ENCODE data around the gene TNS2.

The TNS2 gene

GRCh38 chr12:53053218-53054111 is 3.6 kb downstream of the TNS2 start (continued):
- TF ChIP-seq HOXD13 (CRISPR knock-in tag; IDR thresholded peaks at IDR 0.05; ENCODE audit: borderline replicate concordance), result no peak
- no peak for TF ChIP-seq ZBTB6 (tag by site-specific recombination; IDR thresholded peaks at IDR 0.05)
- TF ChIP-seq YY2 (tag by site-specific recombination; IDR thresholded peaks at IDR 0.05), result no peak
- TF ChIP-seq ZNF398 (tag by site-specific recombination; IDR thresholded peaks at IDR 0.05), result peak; percentile 8; the same call in 1 of the 2 replicates
- peak; percentile 35; the same call in 1 of the 2 replicates for TF ChIP-seq KLF8 (tag by site-specific recombination; IDR thresholded peaks at IDR 0.05)
- TF ChIP-seq ZNF610 (tag by site-specific recombination; IDR thresholded peaks at IDR 0.05; ENCODE audit: borderline replicate concordance), result no peak
- no peak for TF ChIP-seq SETDB1 (IDR thresholded peaks at IDR 0.05; ENCODE audit: insufficient read length, low read length)
- TF ChIP-seq ZNF707 (tag by site-specific recombination; IDR thresholded peaks at IDR 0.05), result no peak
- TF ChIP-seq ZBTB44 (tag by site-specific recombination; IDR thresholded peaks at IDR 0.05), result no peak
- TF ChIP-seq ZNF768 (tag by site-specific recombination; IDR thresholded peaks at IDR 0.05), result no peak
- TF ChIP-seq ZNF623 (tag by site-specific recombination; IDR thresholded peaks at IDR 0.05), result no peak
- TF ChIP-seq ZSCAN16 (tag by site-specific recombination; IDR thresholded peaks at IDR 0.05), result no peak
- TF ChIP-seq TCF7L2 (IDR thresholded peaks at IDR 0.05; ENCODE audit: borderline replicate concordance, low read depth, low read length), result no peak
- TF ChIP-seq ZNF214 (tag by site-specific recombination; IDR thresholded peaks at IDR 0.05; ENCODE audit: borderline replicate concordance), result no peak
- TF ChIP-seq TRIM28 (IDR thresholded peaks at IDR 0.05; ENCODE audit: borderline replicate concordance, low read length), result no peak
- TF ChIP-seq ZNF26 (tag by site-specific recombination; IDR thresholded peaks at IDR 0.05), result no peak
- TF ChIP-seq ZNF423 (tag by site-specific recombination; IDR thresholded peaks at IDR 0.05), result no peak
- no peak for TF ChIP-seq KLF10 (tag by site-specific recombination; IDR thresholded peaks at IDR 0.05)
- peak; percentile 8; the same call in 1 of the 2 replicates for TF ChIP-seq ZBTB10 (tag by site-specific recombination; IDR thresholded peaks at IDR 0.05)
- no peak for TF ChIP-seq ZNF132 (tag by site-specific recombination; IDR thresholded peaks at IDR 0.05; ENCODE audit: borderline replicate concordance)
- TF ChIP-seq ZNF501 (tag by site-specific recombination; IDR thresholded peaks at IDR 0.05), result no peak
- no peak for TF ChIP-seq ZNF747 (tag by site-specific recombination; IDR thresholded peaks at IDR 0.05)
- peak; percentile 36 for TF ChIP-seq GLIS2 (tag by site-specific recombination; IDR thresholded peaks at IDR 0.05)
- no peak for TF ChIP-seq ZNF600 (tag by site-specific recombination; IDR thresholded peaks at IDR 0.05)
- TF ChIP-seq KLF7 (tag by site-specific recombination; IDR thresholded peaks at IDR 0.05; ENCODE audit: borderline replicate concordance), result no peak
- no peak for TF ChIP-seq ZNF133 (tag by site-specific recombination; IDR thresholded peaks at IDR 0.05)
- no peak for TF ChIP-seq PRDM1 (tag by site-specific recombination; IDR thresholded peaks at IDR 0.05)
- no peak for TF ChIP-seq ZNF223 (tag by site-specific recombination; IDR thresholded peaks at IDR 0.05)
- no peak for TF ChIP-seq ZNF10 (tag by site-specific recombination; IDR thresholded peaks at IDR 0.05)
